Measurements from ENCODE around the gene EPS8L2. TPM values are rescaled to one million over a fixed set of nuclear protein-coding genes. Genes with fewer than 3 reads are reported as not detected.
A peak's percentile ranks its signal among the peaks of the same experiment; 100 is the strongest.

The EPS8L2 gene
- total RNA-seq, 1 experiment from 2014 or later = 0.90 TPM

DNA sequence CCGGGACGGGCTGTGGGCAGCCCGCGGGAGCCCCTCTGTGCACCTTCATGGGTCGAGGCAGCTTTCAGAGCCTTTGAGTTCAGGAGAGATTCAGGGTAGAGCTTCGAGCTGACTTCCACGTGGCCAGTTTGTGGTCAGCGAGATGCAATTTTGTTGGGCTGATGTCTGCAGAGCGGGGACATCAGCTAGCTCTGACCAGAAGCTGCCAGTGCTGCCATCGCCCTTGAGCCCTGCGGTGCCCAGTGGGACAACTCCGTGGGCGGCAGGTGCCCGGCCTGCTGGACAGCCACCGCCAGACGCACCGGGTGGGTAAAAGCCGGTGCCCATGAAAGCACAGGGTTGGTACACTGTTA, 42.0 kb downstream of the EPS8L2 start:
- intact Hi-C loops (cut with micrococcal nuclease; ENCODE audit: unreplicated experiment) = no loop called here
- ChIA-PET CTCF (interaction anchor here (0.6 kb wide), 1 partner anchor 121 kb away, joined by 4 read pairs; no protein-coding TSS in a partner anchor), POLR2A (ENCODE audit: low non-redundant PET) (no interaction called here)
- Histone ChIP-seq H3K4me1 (ENCODE audit: insufficient read depth, low read length, poor library complexity, severe bottlenecking) (no peaks in the 10 kb centered on the region), H3K9me3 (ENCODE audit: low read depth, low read length, poor library complexity, severe bottlenecking) (no peaks in the 10 kb centered on the region), H3K4me3 (ENCODE audit: low read depth, low read length, poor library complexity, severe bottlenecking) (peak overlapping the region; percentile 95), H3K27ac (ENCODE audit: low read depth, low read length, poor library complexity, severe bottlenecking) (peak overlapping the region; percentile 90), H3K27me3 (replicated peaks; ENCODE audit: insufficient read depth, low read depth, low read length, poor library complexity) (no peaks in the 10 kb centered on the region), H3K36me3 (ENCODE audit: insufficient read depth, low read length, poor library complexity, severe bottlenecking) (no peaks in the 10 kb centered on the region)
- TF ChIP-seq, protein P1, sequence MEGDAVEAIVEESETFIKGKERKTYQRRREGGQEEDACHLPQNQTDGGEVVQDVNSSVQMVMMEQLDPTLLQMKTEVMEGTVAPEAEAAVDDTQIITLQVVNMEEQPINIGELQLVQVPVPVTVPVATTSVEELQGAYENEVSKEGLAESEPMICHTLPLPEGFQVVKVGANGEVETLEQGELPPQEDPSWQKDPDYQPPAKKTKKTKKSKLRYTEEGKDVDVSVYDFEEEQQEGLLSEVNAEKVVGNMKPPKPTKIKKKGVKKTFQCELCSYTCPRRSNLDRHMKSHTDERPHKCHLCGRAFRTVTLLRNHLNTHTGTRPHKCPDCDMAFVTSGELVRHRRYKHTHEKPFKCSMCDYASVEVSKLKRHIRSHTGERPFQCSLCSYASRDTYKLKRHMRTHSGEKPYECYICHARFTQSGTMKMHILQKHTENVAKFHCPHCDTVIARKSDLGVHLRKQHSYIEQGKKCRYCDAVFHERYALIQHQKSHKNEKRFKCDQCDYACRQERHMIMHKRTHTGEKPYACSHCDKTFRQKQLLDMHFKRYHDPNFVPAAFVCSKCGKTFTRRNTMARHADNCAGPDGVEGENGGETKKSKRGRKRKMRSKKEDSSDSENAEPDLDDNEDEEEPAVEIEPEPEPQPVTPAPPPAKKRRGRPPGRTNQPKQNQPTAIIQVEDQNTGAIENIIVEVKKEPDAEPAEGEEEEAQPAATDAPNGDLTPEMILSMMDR (conservative IDR thresholded peaks at IDR 0.05; ENCODE audit: low read depth, low read length) = no peak
- TF ChIP-seq EZH2 (IDR thresholded peaks at IDR 0.05; ENCODE audit: borderline replicate concordance, low read depth, low read length, poor library complexity, severe bottlenecking) = no peak
- DNase-seq (ENCODE audit: low spot score) = no peak
- BruUV-seq (replicated peaks) = no TSS peak

DNA sequence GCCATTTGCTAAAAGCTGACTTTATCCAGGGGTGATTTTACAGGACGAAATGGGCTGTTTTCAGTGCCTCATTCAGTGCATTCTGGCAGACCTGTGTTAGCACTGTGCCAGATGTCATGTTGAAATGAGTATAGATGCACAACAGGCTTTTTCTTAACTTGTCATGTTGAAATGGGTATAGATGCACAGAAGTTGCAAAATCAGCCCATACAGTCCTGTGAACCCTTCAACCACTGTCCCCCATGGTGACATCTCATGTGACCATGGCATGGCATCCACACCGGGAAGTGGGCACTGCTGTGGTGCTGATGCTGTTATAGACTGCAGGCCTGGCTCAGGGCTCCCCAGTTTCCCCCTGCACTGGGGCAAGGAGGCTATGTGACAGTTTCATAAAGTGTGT, 43.7 kb downstream of the EPS8L2 start:
- Histone ChIP-seq H3K9me3 (ENCODE audit: low read depth, low read length, poor library complexity, severe bottlenecking) (no peaks in the 10 kb centered on the region), H3K4me3 (ENCODE audit: low read depth, low read length, poor library complexity, severe bottlenecking) (no peak overlapping the region), H3K27me3 (replicated peaks; ENCODE audit: insufficient read depth, low read depth, low read length, poor library complexity) (no peaks in the 10 kb centered on the region), H3K36me3 (ENCODE audit: insufficient read depth, low read length, poor library complexity, severe bottlenecking) (no peaks in the 10 kb centered on the region), H3K4me1 (ENCODE audit: insufficient read depth, low read length, poor library complexity, severe bottlenecking) (no peaks in the 10 kb centered on the region), H3K27ac (ENCODE audit: low read depth, low read length, poor library complexity, severe bottlenecking) (no peak overlapping the region)
- TF ChIP-seq, protein P1 (conservative IDR thresholded peaks at IDR 0.05; ENCODE audit: low read depth, low read length) = no peak
- no peak for TF ChIP-seq EZH2 (IDR thresholded peaks at IDR 0.05; ENCODE audit: borderline replicate concordance, low read depth, low read length, poor library complexity, severe bottlenecking)
- intact Hi-C loops (cut with micrococcal nuclease; ENCODE audit: unreplicated experiment) = no loop called here
- POLR2A ChIA-PET (ENCODE audit: low non-redundant PET) = no interaction called here
- CTCF ChIA-PET = no interaction called here
- DNase-seq (ENCODE audit: low spot score) = no peak
- BruUV-seq (replicated peaks) = no TSS peak

DNA sequence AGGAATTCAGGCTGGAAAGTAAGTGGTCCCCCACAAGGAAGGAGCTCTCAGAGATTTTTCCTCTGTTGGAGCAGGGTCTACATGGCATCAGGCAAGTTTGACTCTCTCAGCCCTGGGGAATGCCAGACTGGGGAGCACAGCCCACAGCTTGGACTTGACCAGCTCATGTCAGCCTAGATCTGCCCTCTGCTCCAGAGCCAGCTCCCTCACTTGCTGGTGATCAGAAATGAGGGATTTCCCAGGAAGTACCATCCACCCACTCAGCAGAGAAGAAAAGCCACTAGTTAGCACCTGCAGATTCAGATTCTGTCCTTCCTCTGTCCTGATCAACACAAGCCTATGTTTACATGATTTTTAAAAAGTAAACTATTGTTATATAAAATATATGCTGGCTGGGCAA, 54.2 kb downstream of the EPS8L2 start:
- H3K36me3 ChIP-seq (ENCODE audit: insufficient read depth, low read length, poor library complexity, severe bottlenecking) = peaks cover 48% of the 10 kb centered on the region
- intact Hi-C loops (cut with micrococcal nuclease; ENCODE audit: unreplicated experiment) = no loop called here
- H3K4me3 ChIP-seq (ENCODE audit: low read depth, low read length, poor library complexity, severe bottlenecking) = no peak overlapping the region
- no TSS peak for BruUV-seq (replicated peaks)
- no peaks in the 10 kb centered on the region for H3K4me1 ChIP-seq (ENCODE audit: insufficient read depth, low read length, poor library complexity, severe bottlenecking)
- no peak overlapping the region for H3K27ac ChIP-seq (ENCODE audit: low read depth, low read length, poor library complexity, severe bottlenecking)
- no peaks in the 10 kb centered on the region for H3K9me3 ChIP-seq (ENCODE audit: low read depth, low read length, poor library complexity, severe bottlenecking)
- ChIA-PET CTCF (no interaction called here), POLR2A (ENCODE audit: low non-redundant PET) (interaction anchor here (0.7 kb wide), 1 partner anchor 311 kb away, joined by 5 read pairs; no protein-coding TSS in a partner anchor)
- TF ChIP-seq EZH2 (IDR thresholded peaks at IDR 0.05; ENCODE audit: borderline replicate concordance, low read depth, low read length, poor library complexity, severe bottlenecking) = no peak
- TF ChIP-seq, protein P1 (conservative IDR thresholded peaks at IDR 0.05; ENCODE audit: low read depth, low read length) = no peak
- no peak for DNase-seq (ENCODE audit: low spot score)
- no peaks in the 10 kb centered on the region for H3K27me3 ChIP-seq (replicated peaks; ENCODE audit: insufficient read depth, low read depth, low read length, poor library complexity)

Data from A673 (cell line).